WTC11 (cell line): Measurements from ENCODE around the gene JAKMIP1. TPM values are rescaled to one million over a fixed set of nuclear protein-coding genes. Genes with fewer than 3 reads are reported as not detected.

Experiments used
- ATAC-seq: fragments of 200-7000 bp; cut with Tn5 transposase; 2 replicates; pipeline ENCODE4 v1.10.0; 2021; ENCODE audit warnings: mild to moderate bottlenecking, moderate library complexity
- CTCF ChIA-PET: fragments of 300-600 bp; sonication (Branson Sonifier 250); formaldehyde crosslinking; loops from one replicate; lab custom pipeline; 2021; ENCODE audit warnings: antibody characterized with exemption; lab: Charles Lee
- POLR2A ChIA-PET: fragments of 350-600 bp; sonication (Branson Sonifier 250); formaldehyde crosslinking; loops from one replicate; lab custom pipeline; 2021; ENCODE audit warnings: antibody characterized with exemption; lab: Charles Lee
- DNase-seq: peaks from one replicate; pipeline ENCODE4 v3.0.0; 2021; ENCODE audit warnings: low spot score
- H3K27ac Mint-ChIP-seq: 2 replicates; pipeline ENCODE4 v1.8.0; 2021; ENCODE audit warnings: mixed read lengths
- H3K27me3 Mint-ChIP-seq: 2 replicates; pipeline ENCODE4 v1.8.0; 2021; ENCODE audit warnings: low read depth, mild to moderate bottlenecking, moderate library complexity, mixed read lengths
- H3K36me3 Mint-ChIP-seq: 2 replicates; pipeline ENCODE4 v1.8.0; 2021; ENCODE audit warnings: mixed read lengths
- H3K4me1 Mint-ChIP-seq: 2 replicates; pipeline ENCODE4 v1.8.0; 2022; ENCODE audit warnings: mixed read lengths
- H3K4me3 Mint-ChIP-seq: 2 replicates; pipeline ENCODE4 v1.8.0; 2021; ENCODE audit warnings: mild to moderate bottlenecking, moderate library complexity, mixed read lengths
- H3K9me3 Mint-ChIP-seq: 2 replicates; pipeline ENCODE4 v1.8.0; 2021; ENCODE audit warnings: mixed read lengths
- E2F1 ChIP-seq: sonication (generic); formaldehyde crosslinking; IDR thresholded peaks from 2 replicates; pipeline ENCODE4 v1.8.0; 2022; ENCODE audit warnings: mild to moderate bottlenecking, missing genetic modification reagents
- E2F5 ChIP-seq: sonication (generic); formaldehyde crosslinking; IDR thresholded peaks from 2 replicates; pipeline ENCODE4 v1.8.1; 2022; ENCODE audit warnings: mild to moderate bottlenecking, moderate library complexity, missing genetic modification reagents
- ELF4 ChIP-seq: sonication (generic); formaldehyde crosslinking; IDR thresholded peaks from 2 replicates; pipeline ENCODE4 v1.8.1; 2022; ENCODE audit warnings: low read depth, mild to moderate bottlenecking, moderate library complexity, missing genetic modification reagents
- FOXJ3 ChIP-seq: sonication (generic); formaldehyde crosslinking; IDR thresholded peaks from 2 replicates; pipeline ENCODE4 v1.9.0; 2021; ENCODE audit warnings: missing genetic modification reagents, mild to moderate bottlenecking, borderline replicate concordance
- FOXK1 ChIP-seq: sonication (generic); formaldehyde crosslinking; IDR thresholded peaks from 2 replicates; pipeline ENCODE4 v1.8.0; 2022; ENCODE audit warnings: mild to moderate bottlenecking, moderate library complexity, missing genetic modification reagents
- GTF2I ChIP-seq: fragments of 250-450 bp; sonication (Bioruptor Pico); conservative IDR thresholded peaks from 2 replicates; pipeline ENCODE4 v1.4.0; 2021; ENCODE audit warnings: mild to moderate bottlenecking
- HMGXB4 ChIP-seq: sonication (generic); formaldehyde crosslinking; IDR thresholded peaks from 2 replicates; pipeline ENCODE4 v1.8.1; 2023; ENCODE audit warnings: mild to moderate bottlenecking, moderate library complexity, missing genetic modification reagents
- NFATC4 ChIP-seq: fragments of 250-450 bp; sonication (Bioruptor Pico); IDR thresholded peaks from 2 replicates; pipeline ENCODE4 v1.9.0; 2021; ENCODE audit warnings: mild to moderate bottlenecking
- NFYB ChIP-seq: sonication (generic); formaldehyde crosslinking; conservative IDR thresholded peaks from 2 replicates; pipeline ENCODE4 v1.8.0; 2022; ENCODE audit warnings: low read depth, missing genetic modification reagents
- NR1H2 ChIP-seq: sonication (generic); formaldehyde crosslinking; IDR thresholded peaks from 2 replicates; pipeline ENCODE4 v1.9.0; 2021; ENCODE audit warnings: mild to moderate bottlenecking, moderate library complexity, missing genetic modification reagents
- SMAD3 ChIP-seq: sonication (generic); formaldehyde crosslinking; IDR thresholded peaks from 2 replicates; pipeline ENCODE4 v1.8.0; 2022; ENCODE audit warnings: missing genetic modification reagents, mild to moderate bottlenecking, borderline replicate concordance
- SP1 ChIP-seq: sonication (generic); formaldehyde crosslinking; conservative IDR thresholded peaks from 2 replicates; pipeline ENCODE4 v1.8.1; 2022; ENCODE audit warnings: missing genetic modification reagents
- ZBTB21 ChIP-seq: sonication (generic); formaldehyde crosslinking; IDR thresholded peaks from 2 replicates; pipeline ENCODE4 v1.8.1; 2023; ENCODE audit warnings: mild to moderate bottlenecking, missing genetic modification reagents, borderline replicate concordance
- ZBTB43 ChIP-seq: sonication (generic); formaldehyde crosslinking; IDR thresholded peaks from 2 replicates; pipeline ENCODE4 v1.8.1; 2023; ENCODE audit warnings: mild to moderate bottlenecking, missing genetic modification reagents
- ZNF219 ChIP-seq: sonication (generic); formaldehyde crosslinking; IDR thresholded peaks from 2 replicates; pipeline ENCODE4 v1.8.0; 2023; ENCODE audit warnings: missing genetic modification reagents, mild to moderate bottlenecking, borderline replicate concordance
- ZNF671 ChIP-seq: fragments of 250-450 bp; sonication (Bioruptor Pico); IDR thresholded peaks from 2 replicates; pipeline ENCODE4 v1.8.0; 2021; ENCODE audit warnings: mild to moderate bottlenecking
- total RNA-seq: library from RNA; stranded (reverse); gene quantifications from 3 replicates; pipeline ENCODE4 v1.2.3, GENCODE V29; 2021
- TF ChIP-seq, protein P1 (sequence below): sonication (generic); formaldehyde crosslinking; conservative IDR thresholded peaks from 2 replicates; pipeline ENCODE4 v1.8.1; 2022; ENCODE audit warnings: mild to moderate bottlenecking, missing genetic modification reagents
- TF ChIP-seq, protein P2 (sequence below): sonication (generic); formaldehyde crosslinking; IDR thresholded peaks from 2 replicates; pipeline ENCODE4 v1.8.0; 2023; ENCODE audit warnings: missing genetic modification reagents
- TF ChIP-seq, protein P3 (sequence below): sonication (generic); formaldehyde crosslinking; IDR thresholded peaks from 2 replicates; pipeline ENCODE4 v1.8.0; 2023; ENCODE audit warnings: mild to moderate bottlenecking, missing genetic modification reagents

The JAKMIP1 gene
- total RNA-seq, 1 experiment from 2014 or later = 4.0 TPM

GRCh38 chr4:6012200-6012599, 188.1 kb downstream of the JAKMIP1 start (continued):
- TF ChIP-seq, protein P1, sequence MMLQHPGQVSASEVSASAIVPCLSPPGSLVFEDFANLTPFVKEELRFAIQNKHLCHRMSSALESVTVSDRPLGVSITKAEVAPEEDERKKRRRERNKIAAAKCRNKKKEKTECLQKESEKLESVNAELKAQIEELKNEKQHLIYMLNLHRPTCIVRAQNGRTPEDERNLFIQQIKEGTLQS = no peak
- TF ChIP-seq SMAD3 (no peak), SP1 (no peak), ZBTB43 (no peak)
- TF ChIP-seq, protein P2, sequence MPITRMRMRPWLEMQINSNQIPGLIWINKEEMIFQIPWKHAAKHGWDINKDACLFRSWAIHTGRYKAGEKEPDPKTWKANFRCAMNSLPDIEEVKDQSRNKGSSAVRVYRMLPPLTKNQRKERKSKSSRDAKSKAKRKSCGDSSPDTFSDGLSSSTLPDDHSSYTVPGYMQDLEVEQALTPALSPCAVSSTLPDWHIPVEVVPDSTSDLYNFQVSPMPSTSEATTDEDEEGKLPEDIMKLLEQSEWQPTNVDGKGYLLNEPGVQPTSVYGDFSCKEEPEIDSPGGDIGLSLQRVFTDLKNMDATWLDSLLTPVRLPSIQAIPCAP (CRISPR knock-in tag) = no peak

DNA sequence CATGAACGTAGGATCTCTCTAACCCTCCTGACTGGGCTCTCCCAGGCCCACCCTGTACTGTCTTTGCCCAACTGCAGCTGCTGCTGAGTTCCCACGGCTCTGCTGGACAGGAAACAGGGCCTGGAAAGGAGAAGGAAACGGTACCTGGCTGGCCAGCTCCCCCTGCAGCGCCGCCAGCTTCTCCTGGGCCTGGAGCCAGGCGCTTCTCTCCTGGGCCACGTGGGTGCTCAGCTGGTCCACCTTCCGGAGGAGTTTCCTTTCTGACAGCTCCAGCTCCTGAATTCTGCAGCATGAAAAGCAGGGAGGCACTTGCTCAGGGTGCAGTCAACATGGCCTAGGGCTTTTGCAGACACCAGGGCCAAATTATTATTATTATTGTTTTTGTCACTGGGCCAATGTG, 188.7 kb downstream of the JAKMIP1 start:
- no peaks in the 10 kb centered on the region for H3K36me3 Mint-ChIP-seq
- no peak overlapping the region for H3K4me3 Mint-ChIP-seq
- no peaks in the 10 kb centered on the region for H3K9me3 Mint-ChIP-seq
- ChIA-PET CTCF (interaction anchor here (0.8 to 2.4 kb wide), 8 partner anchors 9 to 320 kb away, joined by 3 to 24 read pairs (median 4); no protein-coding TSS in a partner anchor), POLR2A (no interaction called here)
- DNase-seq (no peak), ATAC-seq (no peak)
- peaks cover 29% of the 10 kb centered on the region for H3K27me3 Mint-ChIP-seq
- H3K4me1 Mint-ChIP-seq = peaks cover 14% of the 10 kb centered on the region
- no peak overlapping the region for H3K27ac Mint-ChIP-seq
- TF ChIP-seq ZBTB21 (no peak), NR1H2 (CRISPR knock-in tag) (no peak), E2F5 (CRISPR knock-in tag) (no peak), NFATC4 (no peak), FOXJ3 (CRISPR knock-in tag) (no peak), ELF4 (CRISPR knock-in tag) (no peak), FOXK1 (CRISPR knock-in tag) (no peak), ZNF219 (no peak), GTF2I (CRISPR knock-in tag) (no peak), HMGXB4 (CRISPR knock-in tag) (no peak), NFYB (CRISPR knock-in tag) (no peak), E2F1 (CRISPR knock-in tag) (no peak), ZNF671 (CRISPR knock-in tag) (no peak)
- TF ChIP-seq, protein P3, sequence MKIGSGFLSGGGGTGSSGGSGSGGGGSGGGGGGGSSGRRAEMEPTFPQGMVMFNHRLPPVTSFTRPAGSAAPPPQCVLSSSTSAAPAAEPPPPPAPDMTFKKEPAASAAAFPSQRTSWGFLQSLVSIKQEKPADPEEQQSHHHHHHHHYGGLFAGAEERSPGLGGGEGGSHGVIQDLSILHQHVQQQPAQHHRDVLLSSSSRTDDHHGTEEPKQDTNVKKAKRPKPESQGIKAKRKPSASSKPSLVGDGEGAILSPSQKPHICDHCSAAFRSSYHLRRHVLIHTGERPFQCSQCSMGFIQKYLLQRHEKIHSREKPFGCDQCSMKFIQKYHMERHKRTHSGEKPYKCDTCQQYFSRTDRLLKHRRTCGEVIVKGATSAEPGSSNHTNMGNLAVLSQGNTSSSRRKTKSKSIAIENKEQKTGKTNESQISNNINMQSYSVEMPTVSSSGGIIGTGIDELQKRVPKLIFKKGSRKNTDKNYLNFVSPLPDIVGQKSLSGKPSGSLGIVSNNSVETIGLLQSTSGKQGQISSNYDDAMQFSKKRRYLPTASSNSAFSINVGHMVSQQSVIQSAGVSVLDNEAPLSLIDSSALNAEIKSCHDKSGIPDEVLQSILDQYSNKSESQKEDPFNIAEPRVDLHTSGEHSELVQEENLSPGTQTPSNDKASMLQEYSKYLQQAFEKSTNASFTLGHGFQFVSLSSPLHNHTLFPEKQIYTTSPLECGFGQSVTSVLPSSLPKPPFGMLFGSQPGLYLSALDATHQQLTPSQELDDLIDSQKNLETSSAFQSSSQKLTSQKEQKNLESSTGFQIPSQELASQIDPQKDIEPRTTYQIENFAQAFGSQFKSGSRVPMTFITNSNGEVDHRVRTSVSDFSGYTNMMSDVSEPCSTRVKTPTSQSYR (CRISPR knock-in tag) = no peak
